ENCODE results near the gene THOP1. TPM values are rescaled to one million over a fixed set of nuclear protein-coding genes. Genes with fewer than 3 reads are reported as not detected.

The THOP1 gene
- total and polyA plus RNA-seq, 12 donors, result 23.1 to 138 (median 46.2) TPM

- H3K4me3 ChIP-seq, result no peak overlapping the region
- intact Hi-C loops (cut with DNase I), result no loop called here
- H3K4me1 ChIP-seq (replicated peaks in 1 of 2), result no peaks in the 10 kb centered on the region
- DNase-seq, result peak in 1 of 7 donors; percentile 14
- WGBS, 4 donors, result 90 to 95% (median 94%) methylated on average over 12 to 13 of the region's 13 CpGs
- H3K9me3 ChIP-seq (replicated peaks in 1 of 3), result peaks cover 0 to 27% (median 5%) of the 10 kb centered on the region in 3 donors
- no peaks in the 10 kb centered on the region for H3K27me3 ChIP-seq
- no peak for TF ChIP-seq CTCF (IDR thresholded peaks at IDR 0.05)
- TF ChIP-seq POLR2A (IDR thresholded peaks at IDR 0.05), result no peak
- H3K36me3 ChIP-seq (replicated peaks in 1 of 2), result peaks cover 0 to 5% of the 10 kb centered on the region in 2 donors
- no peak overlapping the region for H3K27ac ChIP-seq
These were observed 42.7 kb downstream of the THOP1 start for GRCh38 chr19:2827840-2828489.

- Histone ChIP-seq H3K36me3 (replicated peaks in 1 of 2) (peaks cover 0 to 8% of the 10 kb centered on the region in 2 donors), H3K9me3 (replicated peaks in 1 of 3) (peaks cover 3 to 87% (median 5%) of the 10 kb centered on the region in 3 donors), H3K27me3 (no peaks in the 10 kb centered on the region), H3K4me1 (replicated peaks in 1 of 2) (no peaks in the 10 kb centered on the region), H3K4me3 (no peak overlapping the region), H3K27ac (no peak overlapping the region)
- WGBS, 4 donors, result 93 to 98% (median 95%) methylated on average over 18 to 19 of the region's 19 CpGs
- DNase-seq, result no peak
- intact Hi-C loops (cut with DNase I), result no loop called here
- no peak for TF ChIP-seq CTCF (IDR thresholded peaks at IDR 0.05)
- TF ChIP-seq POLR2A (IDR thresholded peaks at IDR 0.05), result no peak
These were observed 49.1 kb downstream of the THOP1 start for GRCh38 chr19:2834294-2834871.

GRCh38 chr19:2837430-2837829 is 52.1 kb downstream of the THOP1 start:
- TF ChIP-seq POLR2A (IDR thresholded peaks at IDR 0.05), result no peak
- TF ChIP-seq CTCF (IDR thresholded peaks at IDR 0.05), result no peak
- WGBS, 4 donors, result 87 to 95% (median 90%) methylated on average over 4 of the region's 4 CpGs
- Histone ChIP-seq H3K4me3 (no peak overlapping the region), H3K36me3 (replicated peaks in 1 of 2) (peaks cover 0 to 8% of the 10 kb centered on the region in 2 donors), H3K9me3 (replicated peaks in 1 of 3) (peaks cover 3 to 69% (median 3%) of the 10 kb centered on the region in 3 donors), H3K27me3 (no peaks in the 10 kb centered on the region), H3K4me1 (replicated peaks in 1 of 2) (peaks cover 0 to 6% of the 10 kb centered on the region in 2 donors), H3K27ac (no peak overlapping the region)
- intact Hi-C loops (cut with DNase I), result no loop called here
- no peak for DNase-seq

- H3K27ac ChIP-seq, result peak within 1 kb of the TSS; percentile 18 to 91 (median 86)
- no peaks in the 10 kb centered on the region for H3K36me3 ChIP-seq (replicated peaks in 1 of 2)
- H3K9me3 ChIP-seq (replicated peaks in 1 of 3), result peaks cover 0 to 32% (median 0%) of the 10 kb centered on the region in 3 donors
- peaks cover 0 to 9% of the 10 kb centered on the region in 2 donors for H3K4me1 ChIP-seq (replicated peaks in 1 of 2)
- H3K27me3 ChIP-seq, result no peaks in the 10 kb centered on the region
- WGBS, 4 donors, result 0 to 3% (median 0%) methylated on average over 17 to 106 of the region's 106 CpGs
- DNase-seq, result peak; percentile 100
- peak within 1 kb of the TSS; percentile 65 to 93 (median 79) for H3K4me3 ChIP-seq
- intact Hi-C loops (cut with DNase I), result no loop called here
- peak; percentile 31 to 68 (median 51) for TF ChIP-seq CTCF (IDR thresholded peaks at IDR 0.05)
- TF ChIP-seq POLR2A (IDR thresholded peaks at IDR 0.05), result peak; percentile 13 to 76
These were observed 55.8 kb downstream of the THOP1 start, which contains the start of gene ZNF555 for GRCh38 chr19:2840794-2841791. TSS of gene ZNF555 (plus strand) at chr19:2841475. CDS start at chr19:2841573, 98 bp downstream.

All from adrenal gland (tissue), 12 donors.